Activated naive CD4-positive, alpha-beta T cell (primary cell): ENCODE measurements around the gene PHF21B.
"Not testable (repeated sequence)": the region's sequence is repeated elsewhere in the genome, so short reads cannot be mapped to it uniquely, and the experiment has no call there.

Source experiments
- DNase-seq, 4 experiments: peaks; one replicate each; lab custom pipeline; 2025; lab: John Stamatoyannopoulos, UW

Gene PHF21B

DNA sequence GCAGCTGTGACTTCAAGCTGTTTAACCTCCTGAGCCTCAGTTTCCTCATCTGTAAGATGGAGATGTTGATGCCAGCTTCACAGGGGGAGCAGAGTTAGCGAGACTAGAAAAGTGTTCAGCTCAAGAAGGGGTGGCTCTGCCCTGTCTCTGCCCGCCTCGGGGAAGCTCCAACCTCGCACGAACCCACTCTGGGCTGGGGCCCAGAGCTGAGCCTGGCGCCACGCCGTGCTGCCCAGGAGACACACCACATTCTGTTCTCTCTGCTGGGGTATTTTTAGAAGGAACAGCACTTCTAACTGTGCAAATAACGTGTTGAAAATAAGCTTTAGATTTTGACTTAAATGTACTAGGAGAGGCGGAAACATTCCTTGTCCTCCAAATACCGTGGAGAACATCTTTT, 74.1 kb downstream of the PHF21B start:
- no peak for DNase-seq

DNA sequence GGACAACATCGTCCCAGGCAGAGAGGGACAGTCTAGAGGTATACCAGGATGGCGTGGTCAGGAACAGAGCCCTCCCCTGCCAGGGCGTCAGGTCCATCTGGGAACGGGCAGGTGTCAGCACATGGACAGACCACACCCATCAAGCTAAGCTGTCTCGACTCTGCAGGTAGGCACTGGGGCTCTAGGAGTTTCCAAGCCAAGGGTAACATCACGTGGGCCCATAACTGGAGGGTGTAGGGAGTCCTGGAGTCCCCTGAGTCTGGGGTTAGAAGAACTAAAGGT, 75.4 kb downstream of the PHF21B start:
- DNase-seq, result no peak

DNA sequence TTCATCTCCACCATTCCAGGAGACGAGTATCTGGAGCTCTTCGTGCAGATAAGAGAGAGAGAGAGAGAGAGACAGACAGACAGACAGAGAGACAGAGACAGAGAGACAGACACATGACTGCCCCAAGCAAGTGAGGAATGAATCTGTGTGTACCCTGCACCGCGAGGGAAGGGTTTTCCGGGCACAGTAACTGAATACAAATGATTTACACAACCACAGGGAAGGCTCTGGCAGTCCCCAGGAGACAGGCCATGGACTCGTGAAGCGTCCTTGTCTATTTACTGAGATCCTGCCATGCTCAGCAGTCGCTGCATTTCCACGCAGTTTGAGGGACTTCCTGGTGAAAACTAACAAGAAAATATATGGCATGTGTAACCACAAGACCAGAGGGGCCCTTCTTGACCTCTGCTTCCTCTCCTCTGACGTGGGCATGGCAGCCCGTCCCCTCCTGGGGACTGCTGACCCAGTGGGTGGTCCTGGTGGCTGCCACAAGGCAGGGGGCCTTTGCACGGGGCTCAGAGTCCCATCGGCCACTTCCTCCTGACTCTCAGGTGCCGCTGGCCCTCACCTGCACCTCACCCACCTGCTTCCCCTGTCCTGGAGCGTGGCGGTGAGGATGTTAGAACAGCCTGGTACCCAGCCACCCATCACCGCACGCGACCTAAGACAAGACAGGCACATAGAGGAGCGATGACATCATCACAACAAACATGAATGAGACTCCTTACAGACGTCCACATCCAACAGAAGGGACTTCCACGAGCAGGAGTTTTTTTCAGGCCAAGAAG, 75.9 kb downstream of the PHF21B start:
- no peak for DNase-seq

- DNase-seq, result no peak
Measured at GRCh38 chr22:44932493-44932892, 77.3 kb downstream of the PHF21B start.

- DNase-seq, result no peak
Measured at GRCh38 chr22:44931766-44932165, 78.0 kb downstream of the PHF21B start.

DNA sequence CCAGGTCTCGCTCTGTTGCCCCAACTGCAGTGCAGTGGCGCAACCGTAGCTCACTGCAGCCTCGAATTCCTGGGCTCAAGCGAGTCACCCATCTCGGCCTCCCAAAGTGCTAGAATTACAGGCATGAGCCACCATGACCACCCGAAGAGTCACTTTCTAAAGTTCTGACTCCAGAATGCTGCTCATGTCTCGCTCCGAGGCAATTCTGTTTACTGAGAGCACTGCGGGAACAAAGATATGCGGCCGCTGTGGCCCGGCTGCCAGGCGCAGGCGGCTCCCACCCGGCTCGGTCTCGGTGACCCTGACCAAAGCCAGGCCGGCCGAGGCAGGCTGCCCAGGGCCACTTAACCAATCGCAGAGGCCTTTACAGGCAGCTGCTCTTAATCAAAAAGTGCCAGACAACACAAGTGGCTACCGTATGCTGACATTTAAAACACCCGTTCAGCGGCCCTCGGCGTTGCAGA, 78.7 kb downstream of the PHF21B start:
- DNase-seq, result no peak

DNA sequence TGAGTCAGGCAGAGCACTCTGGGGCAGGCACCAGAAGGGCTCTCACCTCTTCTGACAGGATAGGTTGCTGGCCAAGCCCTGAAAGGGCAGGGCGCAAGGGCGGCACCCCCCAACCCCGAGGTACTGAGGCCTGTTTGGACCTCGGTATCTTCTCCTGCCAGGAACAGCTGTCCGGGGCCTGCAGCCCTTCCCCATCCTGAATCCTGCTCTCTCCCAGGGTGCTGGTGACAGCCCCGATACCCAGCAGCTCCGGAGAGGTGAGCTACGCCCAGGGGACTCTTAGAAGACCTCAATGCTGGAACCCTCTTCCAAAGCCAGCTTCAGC, 79.1 kb downstream of the PHF21B start:
- no peak for DNase-seq

GRCh38 chr22:44930016-44930710, 79.6 kb downstream of the PHF21B start:
- DNase-seq, result no peak

GRCh38 chr22:44929359-44930015, 80.3 kb downstream of the PHF21B start:
- no peak for DNase-seq

GRCh38 chr22:44928711-44929358, 81.0 kb downstream of the PHF21B start:
- no peak for DNase-seq

DNA sequence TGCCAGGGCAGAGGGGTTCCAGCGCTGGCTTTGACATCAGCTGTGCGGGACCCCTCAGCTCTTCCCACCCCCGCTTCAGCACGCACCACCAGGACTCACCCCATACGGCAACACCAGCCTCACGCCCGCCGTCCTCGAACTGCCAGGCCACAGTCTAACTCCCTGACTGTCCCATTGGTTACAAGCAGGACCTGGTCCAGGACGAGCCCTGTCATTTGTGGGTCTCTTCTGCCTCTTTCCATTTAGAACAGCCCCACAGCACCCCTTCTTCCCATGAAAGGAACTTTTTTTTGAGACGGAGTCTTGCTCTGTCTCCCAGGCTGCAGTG, 81.7 kb downstream of the PHF21B start:
- no peak for DNase-seq

DNA sequence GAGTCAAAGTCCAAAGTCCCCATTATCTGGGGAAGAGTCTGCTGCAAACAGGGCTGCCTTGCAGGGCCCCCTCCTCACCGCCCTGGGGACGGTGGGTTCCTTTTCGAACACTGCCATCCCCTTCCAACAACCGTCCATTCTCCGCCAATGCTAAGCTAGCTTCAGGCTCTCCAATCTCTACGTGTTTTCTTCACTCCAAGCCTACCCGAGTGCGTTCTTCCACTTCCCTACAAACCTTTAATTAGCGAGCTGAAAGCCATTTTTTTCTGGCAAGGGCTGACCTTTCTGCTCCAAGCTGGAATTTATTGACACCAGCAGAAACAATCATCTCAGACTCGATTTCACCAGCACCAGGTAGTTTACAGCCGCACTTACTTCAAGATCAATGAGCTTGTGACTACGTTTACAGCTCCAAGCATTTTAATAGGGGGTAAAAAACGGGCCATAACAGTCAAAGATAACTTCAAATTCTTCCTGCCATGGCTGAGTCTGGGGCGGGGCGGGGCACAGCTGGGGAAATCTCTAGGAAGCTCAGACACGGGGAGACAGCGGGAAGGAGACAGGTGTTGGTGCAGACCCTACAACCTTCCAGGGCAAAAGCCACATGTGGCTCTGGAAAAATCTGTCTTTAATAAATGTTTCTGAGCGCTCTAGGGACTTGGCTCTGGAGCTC, 82.2 kb downstream of the PHF21B start:
- no peak for DNase-seq

DNA sequence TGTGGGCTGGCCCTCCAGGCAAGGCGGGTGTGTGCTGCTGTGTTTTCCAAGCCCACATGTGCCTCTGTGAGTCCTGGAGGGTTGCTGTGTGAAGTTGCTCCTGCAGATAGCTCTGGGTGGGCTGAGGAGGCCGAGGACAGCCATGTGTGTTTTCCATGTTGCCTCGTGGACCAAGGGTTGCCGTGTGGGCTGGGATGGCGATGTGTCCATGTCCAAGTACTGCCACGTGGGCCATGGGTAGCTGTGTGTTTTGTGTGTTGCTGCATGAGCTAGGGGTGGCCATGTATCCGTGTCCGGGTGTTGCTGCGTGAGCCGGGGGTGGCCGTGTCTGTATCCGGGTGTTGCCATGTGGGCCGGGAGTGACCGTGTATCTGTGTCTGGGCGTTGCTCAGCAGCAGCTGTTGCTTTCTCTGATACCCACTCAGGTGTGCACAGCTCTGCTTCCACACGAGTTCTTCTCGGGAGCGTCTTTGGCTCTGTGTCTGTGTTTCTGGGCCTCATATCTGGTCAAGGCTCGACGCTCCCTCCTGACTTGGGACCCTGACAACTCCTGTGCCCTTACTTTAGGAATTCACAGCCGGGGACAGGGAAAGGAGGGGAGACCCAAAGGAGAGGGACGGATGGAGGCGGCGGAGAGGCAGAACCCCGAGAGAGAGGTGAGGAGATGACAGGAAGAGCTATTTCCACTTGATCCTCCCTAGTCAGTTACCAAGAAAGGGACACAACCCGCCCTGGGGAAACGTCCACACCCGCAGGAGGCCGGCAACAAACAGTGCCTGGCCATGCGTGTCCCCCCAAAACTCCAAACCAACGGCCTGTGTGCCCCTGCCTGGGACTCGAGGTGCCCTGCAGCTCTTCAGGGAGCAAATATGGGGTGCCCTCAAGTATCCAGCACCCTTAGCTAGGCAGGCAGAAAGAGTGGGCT, 83.1 kb downstream of the PHF21B start:
- no peak for DNase-seq

- no peak for DNase-seq
Measured at GRCh38 chr22:44926124-44926475, 83.7 kb downstream of the PHF21B start.

DNA sequence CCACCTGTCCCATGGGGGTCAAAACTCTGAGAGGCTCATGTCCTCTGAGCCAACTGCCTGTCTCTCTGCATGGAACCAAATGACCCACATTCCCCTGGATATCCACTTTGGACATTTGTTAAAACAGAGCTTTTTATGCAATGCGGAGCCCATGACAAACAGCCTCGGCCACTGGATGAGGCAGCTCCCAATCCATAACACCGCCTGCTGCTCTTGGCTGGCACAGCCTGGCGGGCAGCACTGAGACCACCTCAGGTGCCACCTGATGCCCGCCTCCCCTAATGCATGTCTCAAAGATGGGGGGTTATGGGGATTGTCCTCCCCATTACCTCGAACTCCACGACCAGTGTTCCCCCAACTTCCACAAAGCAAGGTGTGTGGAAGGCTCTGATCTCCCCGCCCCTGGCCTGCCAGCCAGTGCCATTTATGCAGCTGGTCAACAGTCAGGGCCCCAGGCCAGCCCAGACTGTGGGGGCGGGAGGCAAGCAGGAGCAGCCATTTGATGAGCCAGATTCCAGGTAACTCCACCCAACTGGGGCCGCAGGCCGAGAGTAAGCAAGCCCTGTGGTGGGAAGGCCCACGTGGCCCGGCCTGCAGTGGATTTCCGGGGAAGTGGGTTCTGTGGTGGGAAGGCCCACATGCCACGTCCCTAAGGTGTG, 84.2 kb downstream of the PHF21B start:
- DNase-seq, result no peak

DNA sequence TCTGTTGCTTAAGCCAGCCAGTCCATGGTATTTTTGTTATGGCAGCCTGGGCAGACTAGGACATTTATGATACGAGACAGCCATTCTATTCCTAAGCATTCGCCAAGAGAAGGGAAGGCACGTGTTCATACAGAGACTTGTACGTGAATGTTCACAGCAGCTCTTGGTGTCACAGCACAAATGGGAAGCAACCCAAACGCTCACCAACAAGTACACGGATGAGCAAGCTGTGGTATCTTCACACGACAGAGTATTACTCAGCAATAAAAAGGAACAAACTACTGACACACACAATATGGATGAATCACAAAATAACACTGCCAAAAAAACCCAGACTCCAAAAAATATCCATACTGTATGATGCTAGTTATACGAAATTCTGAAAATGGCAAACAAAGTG, 85.1 kb downstream of the PHF21B start:
- no peak for DNase-seq

- DNase-seq, result no peak
Measured at GRCh38 chr22:44924098-44924497, 85.7 kb downstream of the PHF21B start.

- DNase-seq, result not testable (repeated sequence)
Measured at GRCh38 chr22:44921766-44922165, 88.0 kb downstream of the PHF21B start.

GRCh38 chr22:44920183-44920582, 89.6 kb downstream of the PHF21B start:
- DNase-seq, result no peak

- no peak for DNase-seq
Measured at GRCh38 chr22:44919691-44920090, 90.1 kb downstream of the PHF21B start.

DNA sequence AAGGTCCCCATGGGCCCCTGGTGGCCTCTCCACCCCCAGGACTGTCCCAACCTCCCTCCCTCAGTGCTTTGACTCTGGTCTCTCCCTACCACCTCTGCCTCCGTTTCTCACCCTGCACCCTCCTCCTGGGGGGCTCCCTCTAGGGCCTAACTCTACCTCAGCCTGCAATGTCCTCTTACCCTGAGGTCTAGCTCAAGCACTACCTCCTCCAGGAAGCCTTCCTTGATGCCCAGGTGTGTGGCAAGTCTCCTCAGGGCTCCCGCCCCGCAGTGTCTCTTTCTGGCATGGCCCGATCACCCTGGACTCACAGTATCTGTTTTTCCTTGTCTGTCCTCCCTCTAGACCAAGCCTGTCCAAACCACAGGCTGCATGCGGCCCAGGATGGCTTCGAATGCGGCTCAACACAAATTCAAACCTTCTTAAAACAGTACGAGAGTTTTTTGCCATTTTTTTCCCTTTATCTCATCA, 90.8 kb downstream of the PHF21B start:
- no peak for DNase-seq
